ENCODE results near the gene GLIS1.

Gene GLIS1

GRCh38 chr1:53717025-53717804 is 21.7 kb downstream of the GLIS1 start:
- DNase-seq = no peak

- no peak for DNase-seq
These were observed 22.8 kb downstream of the GLIS1 start for GRCh38 chr1:53716150-53716549.

GRCh38 chr1:53715478-53715877 is 23.5 kb downstream of the GLIS1 start:
- DNase-seq = no peak

GRCh38 chr1:53712276-53712675 is 26.7 kb downstream of the GLIS1 start:
- DNase-seq = no peak

GRCh38 chr1:53710584-53710983 is 28.4 kb downstream of the GLIS1 start:
- DNase-seq = no peak

- DNase-seq = no peak
These were observed 30.3 kb downstream of the GLIS1 start for GRCh38 chr1:53708687-53709086.

- no peak for DNase-seq
These were observed 32.6 kb downstream of the GLIS1 start for GRCh38 chr1:53706356-53706755.

GRCh38 chr1:53705446-53706096 is 33.4 kb downstream of the GLIS1 start:
- DNase-seq = no peak

GRCh38 chr1:53704804-53705445 is 34.0 kb downstream of the GLIS1 start:
- no peak for DNase-seq

GRCh38 chr1:53704304-53704703 is 34.7 kb downstream of the GLIS1 start:
- DNase-seq = no peak

GRCh38 chr1:53703174-53703573 is 35.8 kb downstream of the GLIS1 start:
- DNase-seq = no peak

GRCh38 chr1:53702341-53702740 is 36.6 kb downstream of the GLIS1 start:
- DNase-seq = no peak

GRCh38 chr1:53700776-53701175 is 38.2 kb downstream of the GLIS1 start:
- DNase-seq = no peak

GRCh38 chr1:53699981-53700380 is 39.0 kb downstream of the GLIS1 start:
- DNase-seq = no peak

- no peak for DNase-seq
These were observed 40.5 kb downstream of the GLIS1 start for GRCh38 chr1:53698384-53698980.

GRCh38 chr1:53697721-53698383 is 41.1 kb downstream of the GLIS1 start:
- DNase-seq = no peak

- no peak for DNase-seq
These were observed 42.0 kb downstream of the GLIS1 start for GRCh38 chr1:53696990-53697389.

GRCh38 chr1:53696571-53696970 is 42.4 kb downstream of the GLIS1 start:
- no peak for DNase-seq

- DNase-seq = no peak
These were observed 42.9 kb downstream of the GLIS1 start for GRCh38 chr1:53696051-53696450.

- DNase-seq = no peak
These were observed 43.8 kb downstream of the GLIS1 start for GRCh38 chr1:53695116-53695515.

- no peak for DNase-seq
These were observed 44.3 kb downstream of the GLIS1 start for GRCh38 chr1:53694718-53695091.

- no peak for DNase-seq
These were observed 44.9 kb downstream of the GLIS1 start for GRCh38 chr1:53693773-53694717.
